ENCODE measurements around the gene DIP2A. TPM values are rescaled to one million over a fixed set of nuclear protein-coding genes. Genes with fewer than 3 reads are reported as not detected.

Gene DIP2A
- total RNA-seq, 1 experiment from 2014 or later: 22.9 TPM

- BruUV-seq (replicated peaks): no TSS peak
- ChIA-PET POLR2A (no interaction called here), CTCF (no interaction called here)
- H3K27ac ChIP-seq (ENCODE audit: low read length): no peak overlapping the region
- ATAC-seq: no peak
- no peak for TF ChIP-seq POLR2AphosphoS5 (IDR thresholded peaks at IDR 0.05; ENCODE audit: low read depth, low read length)
- TF ChIP-seq, protein P1, sequence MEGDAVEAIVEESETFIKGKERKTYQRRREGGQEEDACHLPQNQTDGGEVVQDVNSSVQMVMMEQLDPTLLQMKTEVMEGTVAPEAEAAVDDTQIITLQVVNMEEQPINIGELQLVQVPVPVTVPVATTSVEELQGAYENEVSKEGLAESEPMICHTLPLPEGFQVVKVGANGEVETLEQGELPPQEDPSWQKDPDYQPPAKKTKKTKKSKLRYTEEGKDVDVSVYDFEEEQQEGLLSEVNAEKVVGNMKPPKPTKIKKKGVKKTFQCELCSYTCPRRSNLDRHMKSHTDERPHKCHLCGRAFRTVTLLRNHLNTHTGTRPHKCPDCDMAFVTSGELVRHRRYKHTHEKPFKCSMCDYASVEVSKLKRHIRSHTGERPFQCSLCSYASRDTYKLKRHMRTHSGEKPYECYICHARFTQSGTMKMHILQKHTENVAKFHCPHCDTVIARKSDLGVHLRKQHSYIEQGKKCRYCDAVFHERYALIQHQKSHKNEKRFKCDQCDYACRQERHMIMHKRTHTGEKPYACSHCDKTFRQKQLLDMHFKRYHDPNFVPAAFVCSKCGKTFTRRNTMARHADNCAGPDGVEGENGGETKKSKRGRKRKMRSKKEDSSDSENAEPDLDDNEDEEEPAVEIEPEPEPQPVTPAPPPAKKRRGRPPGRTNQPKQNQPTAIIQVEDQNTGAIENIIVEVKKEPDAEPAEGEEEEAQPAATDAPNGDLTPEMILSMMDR (IDR thresholded peaks at IDR 0.05): no peak
- TF ChIP-seq, protein P2, sequence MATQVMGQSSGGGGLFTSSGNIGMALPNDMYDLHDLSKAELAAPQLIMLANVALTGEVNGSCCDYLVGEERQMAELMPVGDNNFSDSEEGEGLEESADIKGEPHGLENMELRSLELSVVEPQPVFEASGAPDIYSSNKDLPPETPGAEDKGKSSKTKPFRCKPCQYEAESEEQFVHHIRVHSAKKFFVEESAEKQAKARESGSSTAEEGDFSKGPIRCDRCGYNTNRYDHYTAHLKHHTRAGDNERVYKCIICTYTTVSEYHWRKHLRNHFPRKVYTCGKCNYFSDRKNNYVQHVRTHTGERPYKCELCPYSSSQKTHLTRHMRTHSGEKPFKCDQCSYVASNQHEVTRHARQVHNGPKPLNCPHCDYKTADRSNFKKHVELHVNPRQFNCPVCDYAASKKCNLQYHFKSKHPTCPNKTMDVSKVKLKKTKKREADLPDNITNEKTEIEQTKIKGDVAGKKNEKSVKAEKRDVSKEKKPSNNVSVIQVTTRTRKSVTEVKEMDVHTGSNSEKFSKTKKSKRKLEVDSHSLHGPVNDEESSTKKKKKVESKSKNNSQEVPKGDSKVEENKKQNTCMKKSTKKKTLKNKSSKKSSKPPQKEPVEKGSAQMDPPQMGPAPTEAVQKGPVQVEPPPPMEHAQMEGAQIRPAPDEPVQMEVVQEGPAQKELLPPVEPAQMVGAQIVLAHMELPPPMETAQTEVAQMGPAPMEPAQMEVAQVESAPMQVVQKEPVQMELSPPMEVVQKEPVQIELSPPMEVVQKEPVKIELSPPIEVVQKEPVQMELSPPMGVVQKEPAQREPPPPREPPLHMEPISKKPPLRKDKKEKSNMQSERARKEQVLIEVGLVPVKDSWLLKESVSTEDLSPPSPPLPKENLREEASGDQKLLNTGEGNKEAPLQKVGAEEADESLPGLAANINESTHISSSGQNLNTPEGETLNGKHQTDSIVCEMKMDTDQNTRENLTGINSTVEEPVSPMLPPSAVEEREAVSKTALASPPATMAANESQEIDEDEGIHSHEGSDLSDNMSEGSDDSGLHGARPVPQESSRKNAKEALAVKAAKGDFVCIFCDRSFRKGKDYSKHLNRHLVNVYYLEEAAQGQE (IDR thresholded peaks at IDR 0.05; ENCODE audit: insufficient read depth in 1 of 2, low read depth in 2 of 2, low read length in 1 of 2): no peak
- TF ChIP-seq SIN3A (IDR thresholded peaks at IDR 0.05; ENCODE audit: borderline replicate concordance, insufficient read depth, low read depth, low read length): no peak
- TF ChIP-seq TCF7L2 (IDR thresholded peaks at IDR 0.05; ENCODE audit: low read depth, low read length): no peak
- H3K36me3 ChIP-seq (ENCODE audit: control insufficient read depth, insufficient read depth, low read length): no peaks in the 10 kb centered on the region; the same call in 1 of the 2 replicates
- intact Hi-C loops (cut with micrococcal nuclease; ENCODE audit: unreplicated experiment) (no loop called here), in situ Hi-C loops (cut with HindIII; ENCODE audit: low pct_unique_long_range_greater_than_20kb, low sequenced_read_pairs) (no loop called here)
- no peaks in the 10 kb centered on the region for H3K9me3 ChIP-seq (ENCODE audit: control insufficient read depth, insufficient read depth, low read depth, low read length)
- no peaks in the 10 kb centered on the region for H3K4me1 ChIP-seq (ENCODE audit: control insufficient read depth, insufficient read depth, low read length)
- DNase-seq (ENCODE audit: low read depth, low spot score): no peak
- H3K27me3 ChIP-seq (ENCODE audit: control insufficient read depth, insufficient read depth, low read length): no peaks in the 10 kb centered on the region
- H3K4me3 ChIP-seq (ENCODE audit: low read depth in 2 of 2, low read length in 2 of 2): no peak overlapping the region
These were observed 47.0 kb upstream of the DIP2A start for GRCh38 chr21:46411691-46412090.

DNA sequence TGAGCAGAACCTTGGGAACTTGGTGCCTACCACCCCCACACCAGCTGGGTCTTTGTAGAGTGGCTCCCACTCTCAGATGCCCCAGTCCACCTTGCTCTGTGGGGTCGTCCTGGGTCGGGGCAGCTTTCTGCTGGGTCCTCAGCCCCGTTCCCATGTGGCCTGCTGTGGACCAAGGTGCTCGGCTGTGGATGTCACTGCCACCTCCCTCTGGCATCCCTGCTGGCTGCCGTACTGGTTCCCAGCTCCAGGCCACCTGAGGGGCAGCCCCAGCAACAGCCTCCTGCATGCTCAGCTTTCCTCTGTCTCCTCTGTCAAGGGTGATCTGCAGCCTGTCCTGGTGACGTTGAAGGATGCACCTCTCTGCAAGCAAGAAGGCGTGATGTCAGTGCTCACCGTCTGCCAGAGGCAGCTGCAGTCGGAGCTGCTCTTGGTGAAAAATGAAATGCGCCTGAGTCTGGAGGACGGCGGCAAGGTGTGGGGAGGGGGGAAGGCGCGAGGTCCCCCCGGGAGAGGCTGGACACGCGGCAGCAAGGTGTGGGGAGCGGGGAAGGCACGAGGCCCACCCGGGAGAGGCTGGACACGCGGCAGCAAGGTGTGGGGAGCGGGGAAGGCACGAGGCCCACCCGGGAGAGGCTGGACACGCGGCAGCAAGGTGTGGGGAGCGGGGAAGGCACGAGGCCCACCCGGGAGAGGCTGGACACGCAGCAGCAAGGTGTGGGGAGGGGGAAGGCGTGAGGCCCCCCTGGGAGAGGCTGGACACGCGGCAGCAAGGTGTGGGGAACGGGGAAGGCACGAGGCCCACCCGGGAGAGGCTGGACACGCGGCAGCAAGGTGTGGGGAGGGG, 45.9 kb upstream of the DIP2A start:
- H3K4me3 ChIP-seq (ENCODE audit: low read depth in 2 of 2, low read length in 2 of 2): no peak overlapping the region
- BruUV-seq (replicated peaks): no TSS peak
- H3K27me3 ChIP-seq (ENCODE audit: control insufficient read depth, insufficient read depth, low read length): no peaks in the 10 kb centered on the region
- no peaks in the 10 kb centered on the region for H3K9me3 ChIP-seq (ENCODE audit: control insufficient read depth, insufficient read depth, low read depth, low read length)
- no peak overlapping the region for H3K27ac ChIP-seq (ENCODE audit: low read length)
- no peaks in the 10 kb centered on the region for H3K4me1 ChIP-seq (ENCODE audit: control insufficient read depth, insufficient read depth, low read length)
- no peaks in the 10 kb centered on the region; the same call in 1 of the 2 replicates for H3K36me3 ChIP-seq (ENCODE audit: control insufficient read depth, insufficient read depth, low read length)
- intact Hi-C loops (cut with micrococcal nuclease; ENCODE audit: unreplicated experiment) (no loop called here), in situ Hi-C loops (cut with HindIII; ENCODE audit: low pct_unique_long_range_greater_than_20kb, low sequenced_read_pairs) (no loop called here)
- ATAC-seq (no peak), DNase-seq (ENCODE audit: low read depth, low spot score) (no peak)
- TF ChIP-seq TCF7L2 (IDR thresholded peaks at IDR 0.05; ENCODE audit: low read depth, low read length) (no peak), SIN3A (IDR thresholded peaks at IDR 0.05; ENCODE audit: borderline replicate concordance, insufficient read depth, low read depth, low read length) (no peak), POLR2AphosphoS5 (IDR thresholded peaks at IDR 0.05; ENCODE audit: low read depth, low read length) (no peak)
- TF ChIP-seq, protein P1 (IDR thresholded peaks at IDR 0.05): no peak
- TF ChIP-seq, protein P2 (IDR thresholded peaks at IDR 0.05; ENCODE audit: insufficient read depth in 1 of 2, low read depth in 2 of 2, low read length in 1 of 2): no peak
- CTCF ChIA-PET: no interaction called here
- POLR2A ChIA-PET: no interaction called here
